ENCODE measurements around the gene FAR2. TPM values are rescaled to one million over a fixed set of nuclear protein-coding genes. Genes with fewer than 3 reads are reported as not detected.
A peak's percentile ranks its signal among the peaks of the same experiment; 100 is the strongest.

FAR2 gene
- total RNA-seq, 2 donors from 2014 or later: 1.0 TPM; not detected in 1

DNA sequence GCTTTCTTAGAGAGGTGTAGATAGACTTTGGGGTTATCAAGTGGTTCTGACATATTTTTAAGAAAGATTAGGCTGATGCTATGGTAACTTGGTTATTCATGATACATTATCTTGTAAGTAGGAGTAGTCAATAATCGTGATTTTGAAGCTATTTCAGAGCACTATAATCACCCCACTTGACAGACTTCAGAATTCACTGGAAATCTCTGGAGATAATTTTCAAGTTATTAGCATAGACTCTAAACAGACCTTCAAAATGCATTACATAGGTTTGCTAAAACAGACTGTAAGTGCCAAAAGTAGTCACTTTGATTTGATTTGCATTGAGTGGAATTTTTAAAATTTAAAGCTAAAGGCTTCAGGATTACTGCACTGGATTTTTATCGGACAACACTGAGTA, 157.6 kb downstream of the FAR2 start:
- Histone ChIP-seq H3K4me1 (no peaks in the 10 kb centered on the region), H3K9me3 (no peaks in the 10 kb centered on the region), H3K27ac (no peak overlapping the region), H3K36me3 (replicated peaks in 1 of 2; ENCODE audit: insufficient read depth in 1 of 2, low read depth in 2 of 2) (no peaks in the 10 kb centered on the region), H3K27me3 (no peaks in the 10 kb centered on the region), H3K4me3 (no peak overlapping the region)
- 56 to 57% methylated on average over 2 of the region's 2 CpGs for WGBS, 2 donors
- TF ChIP-seq CTCF (IDR thresholded peaks at IDR 0.05) (no peak), POLR2A (IDR thresholded peaks at IDR 0.05) (no peak)
- intact Hi-C loops (cut with DNase I): no loop called here
- ATAC-seq (no peak), DNase-seq (no peak)

DNA sequence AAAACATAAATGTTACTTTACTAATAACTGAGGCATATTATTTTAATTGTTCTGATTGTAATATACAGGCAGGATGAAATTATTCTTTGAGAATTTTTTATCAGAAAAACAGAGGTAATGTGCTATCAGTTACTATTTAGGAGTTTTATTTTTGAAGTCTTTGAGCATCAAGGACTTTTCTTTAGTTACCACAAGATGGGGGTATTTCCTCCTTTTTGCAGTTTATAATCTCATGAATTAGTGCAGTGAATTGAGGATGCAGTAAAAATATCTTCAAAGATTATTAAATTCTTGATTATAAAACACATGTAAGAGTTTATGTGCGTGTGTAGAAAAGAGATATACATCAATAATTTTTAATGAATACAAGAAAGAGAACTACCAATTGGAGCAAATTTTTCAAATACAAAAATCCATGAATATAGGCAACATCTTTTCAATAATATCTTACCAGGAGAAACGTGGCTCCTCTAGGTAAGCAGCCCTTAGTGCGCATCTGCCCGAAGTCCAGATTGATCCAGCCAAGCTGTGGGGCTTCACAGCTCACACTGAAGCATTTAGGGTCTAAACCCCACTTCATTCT, 160.3 kb downstream of the FAR2 start:
- 48 to 85% methylated on average over 4 of the region's 4 CpGs for WGBS, 2 donors
- Histone ChIP-seq H3K36me3 (replicated peaks in 1 of 2; ENCODE audit: insufficient read depth in 1 of 2, low read depth in 2 of 2) (no peaks in the 10 kb centered on the region), H3K27ac (no peak overlapping the region), H3K4me1 (no peaks in the 10 kb centered on the region), H3K9me3 (no peaks in the 10 kb centered on the region), H3K4me3 (no peak overlapping the region), H3K27me3 (no peaks in the 10 kb centered on the region)
- ATAC-seq (no peak), DNase-seq (no peak)
- no peak for TF ChIP-seq POLR2A (IDR thresholded peaks at IDR 0.05)
- TF ChIP-seq CTCF (IDR thresholded peaks at IDR 0.05): peak in 6 of 7 experiments; percentile 18 to 34 (median 22)
- intact Hi-C loops (cut with DNase I): no loop called here

GRCh38 chr12:29310899-29311298, 161.8 kb downstream of the FAR2 start:
- DNase-seq (no peak), ATAC-seq (no peak)
- no peak for TF ChIP-seq POLR2A (IDR thresholded peaks at IDR 0.05)
- H3K27me3 ChIP-seq: no peaks in the 10 kb centered on the region
- no peaks in the 10 kb centered on the region for H3K36me3 ChIP-seq (replicated peaks in 1 of 2; ENCODE audit: insufficient read depth in 1 of 2, low read depth in 2 of 2)
- H3K4me3 ChIP-seq: no peak overlapping the region
- 91% methylated on average over 4 of the region's 4 CpGs for WGBS, 2 donors
- no peaks in the 10 kb centered on the region for H3K4me1 ChIP-seq
- intact Hi-C loops (cut with DNase I): no loop called here
- no peaks in the 10 kb centered on the region for H3K9me3 ChIP-seq
- no peak overlapping the region for H3K27ac ChIP-seq

DNA sequence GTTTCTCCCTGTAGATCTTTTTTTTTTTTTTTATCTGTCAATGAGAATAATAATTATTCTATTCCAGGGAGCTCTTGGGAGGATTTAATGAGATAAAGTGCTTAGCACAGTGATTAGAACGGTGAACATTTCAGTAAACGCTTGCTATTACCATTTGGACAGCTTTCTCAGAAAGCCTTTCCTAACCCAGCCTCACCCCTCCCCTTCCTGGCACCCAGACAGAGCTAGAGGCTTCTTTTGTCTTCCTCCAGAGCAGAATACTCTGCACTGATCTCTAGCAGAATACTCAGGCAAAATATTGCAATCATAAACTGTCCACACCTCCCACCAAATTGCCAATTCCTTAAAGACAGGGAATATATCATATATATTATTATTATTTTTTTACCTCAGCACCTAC, 165.3 kb downstream of the FAR2 start:
- Histone ChIP-seq H3K9me3 (no peaks in the 10 kb centered on the region), H3K4me1 (no peaks in the 10 kb centered on the region), H3K27ac (no peak overlapping the region), H3K36me3 (replicated peaks in 1 of 2; ENCODE audit: insufficient read depth in 1 of 2, low read depth in 2 of 2) (no peaks in the 10 kb centered on the region), H3K4me3 (no peak overlapping the region), H3K27me3 (no peaks in the 10 kb centered on the region)
- intact Hi-C loops (cut with DNase I): no loop called here
- 60 to 65% methylated on average over 2 of the region's 2 CpGs for WGBS, 2 donors
- DNase-seq: no peak
- no peak for ATAC-seq
- TF ChIP-seq CTCF (IDR thresholded peaks at IDR 0.05) (no peak), POLR2A (IDR thresholded peaks at IDR 0.05) (no peak)

- 41 to 45% methylated on average over 4 of the region's 4 CpGs for WGBS, 2 donors
- no peak for DNase-seq
- TF ChIP-seq POLR2A (IDR thresholded peaks at IDR 0.05): no peak
- TF ChIP-seq CTCF (IDR thresholded peaks at IDR 0.05): no peak
Observed at GRCh38 chr12:29316752-29317151, 167.7 kb downstream of the FAR2 start.

More at GRCh38 chr12:29316752-29317151, 167.7 kb downstream of the FAR2 start:
- ATAC-seq: no peak
- Histone ChIP-seq H3K4me3 (no peak overlapping the region), H3K36me3 (replicated peaks in 1 of 2; ENCODE audit: insufficient read depth in 1 of 2, low read depth in 2 of 2) (no peaks in the 10 kb centered on the region), H3K9me3 (no peaks in the 10 kb centered on the region), H3K4me1 (no peaks in the 10 kb centered on the region), H3K27ac (no peak overlapping the region), H3K27me3 (no peaks in the 10 kb centered on the region)
- intact Hi-C loops (cut with DNase I): no loop called here
